Measurements from ENCODE around the gene GGT6. TPM values are rescaled to one million over a fixed set of nuclear protein-coding genes. Genes with fewer than 3 reads are reported as not detected.
"Not testable (repeated sequence)": the region's sequence is repeated elsewhere in the genome, so short reads cannot be mapped to it uniquely, and the experiment has no call there.

The GGT6 gene
- total RNA-seq, 1 donor from 2014 or later = not detected

GRCh38 chr17:4605826-4606225, 45.4 kb upstream of the GGT6 start:
- Histone ChIP-seq H3K36me3 (no peaks in the 10 kb centered on the region), H3K4me1 (no peaks in the 10 kb centered on the region), H3K9me3 (no peaks in the 10 kb centered on the region), H3K27ac (no peak overlapping the region), H3K27me3 (no peaks in the 10 kb centered on the region), H3K4me3 (no peak overlapping the region)
- TF ChIP-seq CTCF (IDR thresholded peaks at IDR 0.05) = no peak
- intact Hi-C loops (cut with DNase I) = no loop called here
- no peak for DNase-seq (ENCODE audit: low spot score in 2 of 2)

DNA sequence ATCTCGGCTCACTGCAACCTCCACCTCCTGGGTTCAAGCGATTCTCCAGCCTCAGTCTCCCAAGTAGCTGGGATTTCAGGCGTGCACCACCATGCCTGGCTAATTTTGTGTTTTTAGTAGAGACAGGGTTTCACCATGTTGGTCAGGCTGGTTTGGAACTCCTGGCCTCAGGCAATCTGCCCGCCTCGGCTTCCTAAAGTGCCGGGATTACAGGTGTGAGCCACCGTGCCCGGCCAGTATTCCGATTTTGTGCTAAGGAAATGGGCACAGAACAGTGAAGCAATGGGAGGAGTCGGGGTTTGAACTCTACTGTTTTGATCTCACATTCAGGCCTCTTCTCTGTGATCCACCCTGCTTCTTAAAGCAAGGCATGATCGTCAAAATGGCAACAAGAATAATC, 44.4 kb upstream of the GGT6 start:
- H3K4me1 ChIP-seq = not testable (repeated sequence)

GRCh38 chr17:4604111-4604644, 43.8 kb upstream of the GGT6 start:
- DNase-seq (ENCODE audit: low spot score in 2 of 2) = no peak

More for the DNA sequence above, 44.4 kb upstream of the GGT6 start:
- H3K4me3 ChIP-seq; H3K27me3 ChIP-seq; H3K36me3 ChIP-seq; intact Hi-C loops (cut with DNase I); H3K9me3 ChIP-seq; DNase-seq (ENCODE audit: low spot score in 2 of 2); H3K27ac ChIP-seq: not testable (repeated sequence)

GRCh38 chr17:4602041-4602440, 41.7 kb upstream of the GGT6 start:
- Histone ChIP-seq H3K27ac (no peak overlapping the region), H3K36me3 (no peaks in the 10 kb centered on the region), H3K9me3 (no peaks in the 10 kb centered on the region), H3K4me1 (no peaks in the 10 kb centered on the region), H3K4me3 (no peak overlapping the region), H3K27me3 (no peaks in the 10 kb centered on the region)
- TF ChIP-seq CTCF (IDR thresholded peaks at IDR 0.05) = no peak
- intact Hi-C loops (cut with DNase I) = no loop called here
- no peak for DNase-seq (ENCODE audit: low spot score in 2 of 2)

More at GRCh38 chr17:4604111-4604644, 43.8 kb upstream of the GGT6 start:
- intact Hi-C loops (cut with DNase I) = no loop called here
- Histone ChIP-seq H3K9me3 (no peaks in the 10 kb centered on the region), H3K36me3 (no peaks in the 10 kb centered on the region), H3K27me3 (no peaks in the 10 kb centered on the region), H3K27ac (no peak overlapping the region), H3K4me1 (no peaks in the 10 kb centered on the region), H3K4me3 (no peak overlapping the region)
- TF ChIP-seq CTCF (IDR thresholded peaks at IDR 0.05) = no peak

DNA sequence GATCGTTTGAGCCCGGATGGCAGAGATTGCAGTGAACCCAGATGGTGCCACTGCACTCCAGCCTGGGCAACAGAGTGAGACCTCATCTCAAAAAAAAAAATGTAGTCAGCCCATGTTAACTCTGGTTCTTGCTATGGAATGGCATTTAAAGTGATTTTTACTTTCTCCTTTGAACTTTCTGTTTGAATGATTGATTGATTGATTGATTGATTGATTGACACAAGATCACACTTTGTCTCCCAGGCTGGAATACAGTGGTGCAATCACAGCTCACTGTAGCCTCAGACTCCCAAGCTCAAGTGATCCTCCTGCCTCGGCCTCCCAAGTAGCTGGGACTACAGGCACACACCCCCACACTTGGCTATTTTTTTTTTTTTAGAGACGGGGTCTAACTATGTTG, 40.9 kb upstream of the GGT6 start:
- intact Hi-C loops (cut with DNase I) = no loop called here
- Histone ChIP-seq H3K36me3 (no peaks in the 10 kb centered on the region), H3K9me3 (no peaks in the 10 kb centered on the region), H3K4me1 (no peaks in the 10 kb centered on the region), H3K4me3 (no peak overlapping the region), H3K27ac (no peak overlapping the region), H3K27me3 (no peaks in the 10 kb centered on the region)
- no peak for TF ChIP-seq CTCF (IDR thresholded peaks at IDR 0.05)
- DNase-seq (ENCODE audit: low spot score in 2 of 2) = no peak

DNA sequence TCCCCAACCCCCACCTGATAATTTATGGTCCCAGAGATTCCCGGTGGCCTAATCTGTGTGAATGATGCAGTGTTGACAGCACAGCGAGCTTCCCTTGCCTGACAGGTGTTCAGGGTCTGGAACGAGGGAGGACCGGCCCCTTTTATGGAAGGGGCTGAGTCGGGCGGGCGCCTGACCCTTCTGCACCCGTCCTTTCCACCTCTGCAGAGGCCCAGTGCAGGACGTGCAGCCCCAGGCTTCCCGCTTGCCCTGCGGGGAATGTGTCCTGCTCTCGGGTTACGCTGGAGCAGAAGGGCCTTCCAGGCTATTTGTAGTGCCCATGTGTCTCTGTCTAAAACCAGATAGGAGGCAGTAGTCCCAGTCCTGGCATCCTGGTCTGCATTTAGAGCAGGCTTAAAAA, 40.2 kb upstream of the GGT6 start:
- Histone ChIP-seq H3K27ac (no peak overlapping the region), H3K4me3 (no peak overlapping the region), H3K4me1 (no peaks in the 10 kb centered on the region), H3K27me3 (no peaks in the 10 kb centered on the region), H3K9me3 (no peaks in the 10 kb centered on the region), H3K36me3 (no peaks in the 10 kb centered on the region)
- no peak for TF ChIP-seq CTCF (IDR thresholded peaks at IDR 0.05)
- intact Hi-C loops (cut with DNase I) = no loop called here
- no peak for DNase-seq (ENCODE audit: low spot score in 2 of 2)

Measured in ascending aorta (tissue), 2 donors.